Measurements from ENCODE around the gene CTNNBL1.

DNA sequence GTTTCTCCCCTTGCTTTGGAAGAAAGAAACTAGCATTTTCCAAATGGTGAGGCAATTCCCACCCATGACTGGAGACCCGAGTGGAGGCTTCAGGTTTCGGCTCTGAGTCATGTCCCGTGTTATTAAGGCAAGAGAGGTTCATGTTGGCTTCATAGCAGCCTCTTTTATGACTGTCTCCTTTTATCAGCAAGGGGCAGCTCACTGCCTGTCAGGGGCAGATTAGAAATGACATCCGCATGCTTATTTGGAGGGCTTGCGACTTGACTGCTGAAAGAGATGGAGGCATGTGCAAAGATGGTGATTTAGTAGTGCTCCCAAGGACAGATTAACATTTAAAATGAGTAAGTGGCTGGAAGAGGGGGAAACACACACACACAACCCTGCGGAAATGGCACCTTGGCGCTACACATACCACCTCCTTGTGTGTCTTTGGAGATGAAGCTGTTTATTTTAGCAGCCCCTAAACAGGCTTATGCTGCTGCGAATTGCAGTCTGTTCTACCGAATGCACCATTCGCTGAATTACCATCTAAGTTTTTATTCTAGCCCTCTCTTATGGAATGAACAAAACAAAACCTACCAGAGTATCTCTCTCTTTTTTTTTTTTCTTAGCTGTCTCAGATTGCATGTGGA is 157.0 kb downstream of the CTNNBL1 start:
- no peak for TF ChIP-seq POLR2A (IDR thresholded peaks at IDR 0.05)
- TF ChIP-seq, protein P1, sequence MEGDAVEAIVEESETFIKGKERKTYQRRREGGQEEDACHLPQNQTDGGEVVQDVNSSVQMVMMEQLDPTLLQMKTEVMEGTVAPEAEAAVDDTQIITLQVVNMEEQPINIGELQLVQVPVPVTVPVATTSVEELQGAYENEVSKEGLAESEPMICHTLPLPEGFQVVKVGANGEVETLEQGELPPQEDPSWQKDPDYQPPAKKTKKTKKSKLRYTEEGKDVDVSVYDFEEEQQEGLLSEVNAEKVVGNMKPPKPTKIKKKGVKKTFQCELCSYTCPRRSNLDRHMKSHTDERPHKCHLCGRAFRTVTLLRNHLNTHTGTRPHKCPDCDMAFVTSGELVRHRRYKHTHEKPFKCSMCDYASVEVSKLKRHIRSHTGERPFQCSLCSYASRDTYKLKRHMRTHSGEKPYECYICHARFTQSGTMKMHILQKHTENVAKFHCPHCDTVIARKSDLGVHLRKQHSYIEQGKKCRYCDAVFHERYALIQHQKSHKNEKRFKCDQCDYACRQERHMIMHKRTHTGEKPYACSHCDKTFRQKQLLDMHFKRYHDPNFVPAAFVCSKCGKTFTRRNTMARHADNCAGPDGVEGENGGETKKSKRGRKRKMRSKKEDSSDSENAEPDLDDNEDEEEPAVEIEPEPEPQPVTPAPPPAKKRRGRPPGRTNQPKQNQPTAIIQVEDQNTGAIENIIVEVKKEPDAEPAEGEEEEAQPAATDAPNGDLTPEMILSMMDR (IDR thresholded peaks at IDR 0.05) = no peak
